H1 (cell line): Measurements from ENCODE around the gene SRP9. TPM values are rescaled to one million over a fixed set of nuclear protein-coding genes. Genes with fewer than 3 reads are reported as not detected.

Source experiments
- CTCF ChIA-PET: fragments of 300-600 bp; sonication (Branson Sonifier 250); formaldehyde crosslinking; loops from one replicate; lab custom pipeline; 2021; ENCODE audit not compliant: partially characterized antibody; lab: Charles Lee
- POLR2A ChIA-PET: fragments of 300-600 bp; sonication (Branson Sonifier 250); formaldehyde crosslinking; loops from one replicate; lab custom pipeline; 2021; ENCODE audit warnings: inconsistent platforms; ENCODE audit not compliant: partially characterized antibody; lab: Charles Lee
- DNase-seq, 2 experiments: peaks; one replicate each; pipeline versions ENCODE4 v3.0.0 to v3.0.0-alpha.2; 2010 to 2022; ENCODE audit warnings: low spot score in 2 of 2, low read depth in 1 of 2, mixed read lengths in 1 of 2
- FAIRE-seq: peaks from 2 replicates; lab custom pipeline; 2011; peaks lifted over from hg19 to GRCh38; lab: Jason Lieb, UNC
- H2AFZ ChIP-seq: 2 replicates; pipeline ENCODE4 v1.8.1; 2012; ENCODE audit warnings: low read length, inconsistent platforms
- H2AK5ac ChIP-seq: 2 replicates; pipeline ENCODE4 v1.6.1; 2013; ENCODE audit warnings: low read depth, low read length
- H2BK120ac ChIP-seq: replicated peaks from 2 replicates; pipeline ENCODE3; 2013; ENCODE audit warnings: low read depth, low read length, inconsistent platforms
- H2BK12ac ChIP-seq: 2 replicates; pipeline ENCODE4 v1.6.1; 2013; ENCODE audit warnings: low read depth, low read length
- H2BK15ac ChIP-seq: 2 replicates; pipeline ENCODE4 v1.6.1; 2013; ENCODE audit warnings: low read length
- H2BK20ac ChIP-seq: 2 replicates; pipeline ENCODE4 v1.6.1; 2013; ENCODE audit warnings: low read length
- H2BK5ac ChIP-seq: 2 replicates; pipeline ENCODE4 v1.6.1; 2013; ENCODE audit warnings: low read depth, low read length
- H3K14ac ChIP-seq: 2 replicates; pipeline ENCODE4 v1.6.1; 2013; ENCODE audit warnings: inconsistent platforms; ENCODE audit not compliant: insufficient read length
- H3K18ac ChIP-seq: 2 replicates; pipeline ENCODE4 v1.6.1; 2013; ENCODE audit warnings: low read length; ENCODE audit errors: extremely low read depth
- H3K23ac ChIP-seq: 2 replicates; pipeline ENCODE4 v1.6.1; 2013; ENCODE audit warnings: inconsistent platforms; ENCODE audit not compliant: insufficient read length
- H3K23me2 ChIP-seq: 2 replicates; pipeline ENCODE4 v1.6.1; 2013; ENCODE audit warnings: low read depth, low read length
- H3K27ac ChIP-seq: 2 replicates; pipeline ENCODE4 v1.6.1; 2011; ENCODE audit warnings: low read depth, low read length, inconsistent platforms
- H3K27me3 ChIP-seq, 4 experiments: replicated peaks in 1 of 4; 1 replicate in 1 of 4; 2 replicates in 3 of 4; pipeline versions ENCODE4 v1.6.1 to v1.8.1; 2011 to 2013; ENCODE audit warnings: low read length in 3 of 4, mild to moderate bottlenecking in 3 of 4, inconsistent platforms in 2 of 4, mixed read lengths in 2 of 4, moderate library complexity in 1 of 4; ENCODE audit not compliant: control insufficient read depth in 3 of 4, insufficient read depth in 3 of 4; ENCODE audit errors: extremely low read depth in 1 of 4
- H3K36me3 ChIP-seq, 4 experiments: 2 replicates each; pipeline versions ENCODE4 v1.6.1 to v1.8.1; 2011 to 2013; ENCODE audit warnings: mild to moderate bottlenecking in 4 of 4, low read length in 3 of 4, moderate library complexity in 2 of 4, control low read depth in 1 of 4, inconsistent platforms in 1 of 4; ENCODE audit not compliant: insufficient read depth in 4 of 4, control insufficient read depth in 2 of 4
- H3K4ac ChIP-seq: replicated peaks from 2 replicates; pipeline ENCODE3; 2013; ENCODE audit warnings: low read length, low read depth, mixed read lengths, inconsistent platforms; ENCODE audit not compliant: insufficient read length
- H3K4me1 ChIP-seq, 4 experiments: replicated peaks in 1 of 4; 1 replicate in 1 of 4; 2 replicates in 3 of 4; pipeline versions ENCODE4 v1.6.1 to v1.8.1; 2011 to 2013; ENCODE audit warnings: low read length in 3 of 4, inconsistent platforms in 2 of 4, mixed read lengths in 1 of 4; ENCODE audit not compliant: insufficient read depth in 4 of 4, control insufficient read depth in 3 of 4
- H3K4me2 ChIP-seq, 2 experiments: 2 replicates each; pipeline versions ENCODE4 v1.6.1 to v1.8.1; 2011 to 2013; ENCODE audit warnings: low read depth in 2 of 2, low read length in 2 of 2, control low read depth in 1 of 2, inconsistent platforms in 1 of 2, mild to moderate bottlenecking in 1 of 2; ENCODE audit not compliant: insufficient read depth in 1 of 2
- H3K4me3 ChIP-seq, 4 experiments: fragments of 200-600, 300-600 bp in 1 of 4; sonication (generic), shearing (Covaris generic), sonication (Bioruptor Twin) in 1 of 4; 2 replicates each; pipeline versions ENCODE4 v1.5.1 to v1.8.1; 2011 to 2016; ENCODE audit warnings: low read length in 4 of 4, low read depth in 3 of 4, control low read depth in 2 of 4, inconsistent platforms in 2 of 4, mild to moderate bottlenecking in 2 of 4, mixed read lengths in 1 of 4, moderate library complexity in 1 of 4; ENCODE audit not compliant: insufficient read depth in 2 of 4; ENCODE audit errors: extremely low read depth in 1 of 4
- H3K56ac ChIP-seq: replicated peaks from 2 replicates; pipeline ENCODE3; 2013; ENCODE audit warnings: low read depth, mild to moderate bottlenecking, mixed read lengths, low read length, inconsistent platforms; ENCODE audit not compliant: insufficient read length
- H3K79me1 ChIP-seq: 2 replicates; pipeline ENCODE4 v1.6.1; 2013; ENCODE audit warnings: low read depth, low read length, control low read depth
- H3K79me2 ChIP-seq, 2 experiments: 2 replicates each; pipeline versions ENCODE4 v1.6.1 to v1.8.1; 2012 to 2013; ENCODE audit warnings: low read length in 2 of 2, mild to moderate bottlenecking in 2 of 2, inconsistent platforms in 1 of 2; ENCODE audit not compliant: insufficient read depth in 2 of 2, control insufficient read depth in 1 of 2
- H3K9ac ChIP-seq, 4 experiments: replicated peaks in 1 of 4; 1 replicate in 1 of 4; 2 replicates in 3 of 4; pipeline versions ENCODE4 v1.6.1 to v1.8.1; 2011 to 2013; ENCODE audit warnings: low read depth in 3 of 4, low read length in 3 of 4, control low read depth in 2 of 4, mild to moderate bottlenecking in 2 of 4, moderate library complexity in 2 of 4, inconsistent platforms in 1 of 4; ENCODE audit errors: extremely low read depth in 1 of 4
- H3K9me3 ChIP-seq, 2 experiments: 2 replicates each; pipeline versions ENCODE4 v1.6.1 to v1.8.1; 2012 to 2013; ENCODE audit warnings: mild to moderate bottlenecking in 2 of 2, moderate library complexity in 2 of 2, control low read depth in 1 of 2, inconsistent platforms in 1 of 2, low read depth in 1 of 2, low read length in 1 of 2, mixed read lengths in 1 of 2; ENCODE audit not compliant: insufficient read depth in 2 of 2
- H4K20me1 ChIP-seq, 2 experiments: replicated peaks in 1 of 2; 2 replicates each; pipeline versions ENCODE3 to v1.8.1; 2011 to 2013; ENCODE audit warnings: inconsistent platforms in 2 of 2, low read length in 2 of 2, mild to moderate bottlenecking in 1 of 2; ENCODE audit not compliant: insufficient read depth in 2 of 2, control insufficient read depth in 1 of 2
- H4K5ac ChIP-seq: 2 replicates; pipeline ENCODE4 v1.6.1; 2013; ENCODE audit warnings: low read length, low read depth, mixed read lengths, inconsistent platforms; ENCODE audit not compliant: insufficient read length
- H4K8ac ChIP-seq: 2 replicates; pipeline ENCODE4 v1.8.0; 2013; ENCODE audit warnings: mild to moderate bottlenecking, moderate library complexity, low read length, inconsistent platforms; ENCODE audit not compliant: insufficient read depth; ENCODE audit errors: extremely low read depth
- H4K91ac ChIP-seq: replicated peaks from 2 replicates; pipeline ENCODE3; 2013; ENCODE audit warnings: low read length, mixed read lengths, inconsistent platforms; ENCODE audit not compliant: insufficient read length
- EZH2 ChIP-seq: fragments of 200-600 bp; sonication (generic); IDR thresholded peaks from 2 replicates; pipeline ENCODE4 v1.7.1; 2012; ENCODE audit warnings: low read depth, mild to moderate bottlenecking, moderate library complexity, low read length, inconsistent platforms; ENCODE audit not compliant: severe bottlenecking
- FOSL1 ChIP-seq: IDR thresholded peaks from 2 replicates; pipeline ENCODE4 v1.6.1; 2011; ENCODE audit warnings: mild to moderate bottlenecking, low read depth, low read length, moderate library complexity; ENCODE audit not compliant: insufficient read depth
- GABPA ChIP-seq: IDR thresholded peaks from 2 replicates; pipeline ENCODE4 v1.6.1; 2011; ENCODE audit warnings: mild to moderate bottlenecking, low read length, moderate library complexity, borderline replicate concordance; ENCODE audit not compliant: insufficient read depth
- NANOG ChIP-seq: IDR thresholded peaks from 2 replicates; pipeline ENCODE4 v1.6.1; 2011; ENCODE audit warnings: low read length, low read depth, mild to moderate bottlenecking, inconsistent platforms; ENCODE audit not compliant: insufficient read depth, poor library complexity, severe bottlenecking
- POU5F1 ChIP-seq: IDR thresholded peaks from 2 replicates; pipeline ENCODE4 v1.6.1; 2011; ENCODE audit warnings: low read depth, mild to moderate bottlenecking, low read length, moderate library complexity
- SIN3A ChIP-seq, 2 experiments: IDR thresholded peaks in 1 of 2; conservative IDR thresholded peaks in 1 of 2; 2 replicates each; pipeline ENCODE4 v1.6.1; 2011 to 2012; ENCODE audit warnings: low read length in 2 of 2, improper control_type of control experiment in 1 of 2, low read depth in 1 of 2, mild to moderate bottlenecking in 1 of 2
- SP1 ChIP-seq: IDR thresholded peaks from 2 replicates; pipeline ENCODE4 v1.6.1; 2011; ENCODE audit warnings: low read depth, low read length
- TAF7 ChIP-seq: optimal IDR thresholded peaks from 2 replicates; pipeline ENCODE3; 2011; ENCODE audit warnings: low read depth, mild to moderate bottlenecking, inconsistent platforms, low read length, moderate library complexity, borderline replicate concordance
- TBP ChIP-seq: IDR thresholded peaks from 2 replicates; pipeline ENCODE4 v1.6.1; 2011; ENCODE audit warnings: low read depth, low read length, improper control_type of control experiment
- USF2 ChIP-seq: IDR thresholded peaks from 2 replicates; pipeline ENCODE4 v1.6.1; 2011; ENCODE audit warnings: low read length, improper control_type of control experiment
- ZNF274 ChIP-seq: IDR thresholded peaks from 2 replicates; pipeline ENCODE4 v1.7.0; 2012; ENCODE audit warnings: low read length, borderline replicate concordance; ENCODE audit errors: extremely low read depth
- WGBS, 2 experiments: shearing (Covaris generic) in 1 of 2; methylation state at CpG; one replicate each; pipeline versions ENCODE4 v1.1.6 to v1.1.7; 2013 to 2015; ENCODE audit warnings: low lambda C conversion rate in 2 of 2, mixed read lengths in 2 of 2, inconsistent platforms in 1 of 2, low coverage in 1 of 2, missing lambda C conversion rate in 1 of 2; ENCODE audit not compliant: insufficient replicate concordance in 2 of 2, insufficient coverage in 1 of 2, insufficient read length in 1 of 2; ENCODE audit errors: extremely low coverage in 1 of 2, missing lambda C conversion rate in 1 of 2; 5-methylcytosine and 5-hydroxymethylcytosine counted together
- polyA plus RNA-seq, 7 experiments: library from polyadenylated mRNA; depleted of rRNA in 3 of 7; stranded (reverse) in 5 of 7; unstranded in 2 of 7; fragments of >200 nt in 5 of 7; fragments of 200-250 nt in 2 of 7; gene quantifications; 1 replicate in 5 of 7; 2 replicates in 1 of 7; 4 replicates in 1 of 7; pipeline versions ENCODE4 v1.2.1 to v1.2.3, GENCODE V29; 2011 to 2013; ENCODE audit warnings: missing spikeins in 2 of 7, mixed read lengths in 2 of 7
- total RNA-seq: library from RNA; stranded (reverse); fragmentation: NEBNext Ultra II Directional; extraction: Animal tissue kit (Norgen Biotek cat#: 25700); gene quantifications from 2 replicates; pipeline ENCODE4 v1.2.1, GENCODE V29; 2021

Gene SRP9
- total and polyA plus RNA-seq, 2 of the 8 experiments (the other 6 are each of a cell fraction or from before 2014, with no cell fraction given), result 446 to 572 TPM

GRCh38 chr1:225755671-225756319, 21.8 kb upstream of the SRP9 start:
- Histone ChIP-seq H2BK5ac (no peak overlapping the region), H3K27me3 (no peaks in the 10 kb centered on the region), H2AFZ (no peak overlapping the region), H2BK120ac (no peak overlapping the region), H4K91ac (no peak overlapping the region), H3K4me3 (no peak overlapping the region), H3K14ac (no peak overlapping the region), H3K4ac (no peak overlapping the region), H4K20me1 (no peaks in the 10 kb centered on the region), H2BK15ac (0 out of 2 replicates have a peak overlapping the region, but pooled peaks have one; percentile 88), H3K4me1 (no peaks in the 10 kb centered on the region; a peak in 2 of 7 replicates), H4K5ac (no peak overlapping the region), H2BK12ac (no peak overlapping the region), H3K9me3 (no peaks in the 10 kb centered on the region), H3K56ac (no peak overlapping the region), H3K36me3 (no peaks in the 10 kb centered on the region), H3K23ac (no peak overlapping the region), H2BK20ac (no peak overlapping the region), H3K79me2 (no peaks in the 10 kb centered on the region), H3K9ac (no peak overlapping the region), H3K23me2 (0 out of 2 replicates have a peak, but pooled peaks cover 2% of the 10 kb centered on the region), H3K4me2 (no peak overlapping the region), H3K18ac (no peak overlapping the region), H3K27ac (no peak overlapping the region), H2AK5ac (no peak overlapping the region), H4K8ac (no peak overlapping the region), H3K79me1 (no peaks in the 10 kb centered on the region)
- ChIA-PET POLR2A (interaction anchor here (1.1 kb wide), 1 partner anchor 22 kb away, joined by 3 read pairs; the partner anchor contains the start of gene SRP9), CTCF (interaction anchor here (0.8 to 2.3 kb wide), 4 partner anchors 9 to 281 kb away, joined by 3 to 8 read pairs (median 5); no protein-coding TSS in a partner anchor)
- DNase-seq (no peak), FAIRE-seq (no peak)
- whole genome bisulfite sequencing, 2 experiments, result 84% methylated on average over 9 of the region's 9 CpGs; no CpG with 5 or more reads in 1 of the 2 experiments
- TF ChIP-seq NANOG (no peak), SIN3A (conservative IDR thresholded peaks at IDR 0.05 in 1 of 2, IDR thresholded peaks at IDR 0.05 in 1 of 2; ENCODE audit: low read depth in 1 of 2, low read length in 2 of 2) (no peak), ZNF274 (no peak), SP1 (no peak), POU5F1 (no peak), GABPA (no peak), EZH2 (no peak), USF2 (no peak), TAF7 (no peak), FOSL1 (no peak), TBP (no peak)
